SU-DHL-6 (cell line): ENCODE data around the gene CNPY4.
A peak's percentile ranks its signal among the peaks of the same experiment; 100 is the strongest.

Experiments used
- H2AFZ ChIP-seq: fragments of 200-600 bp; sonication (generic); 2 replicates; pipeline ENCODE4 v1.6.1; 2014; ENCODE audit warnings: low read depth, mild to moderate bottlenecking, moderate library complexity, mixed read lengths, antibody characterized with exemption, low read length; ENCODE audit not compliant: severe bottlenecking
- H3F3A ChIP-seq: fragments of 200-600 bp; shearing (Covaris generic); 2 replicates; pipeline ENCODE4 v1.6.0; 2016; ENCODE audit warnings: antibody characterized with exemption, mild to moderate bottlenecking; ENCODE audit not compliant: insufficient read depth
- H3K27ac ChIP-seq: fragments of 200-600 bp; sonication (generic); 2 replicates; pipeline ENCODE4 v1.5.1; 2016; ENCODE audit warnings: low read depth, mild to moderate bottlenecking, low read length, moderate library complexity, mixed read lengths
- H3K27me3 ChIP-seq: fragments of 200-600 bp; sonication (generic), shearing (Covaris generic); 2 replicates; pipeline ENCODE4 v1.6.0; 2014; ENCODE audit warnings: mild to moderate bottlenecking, low read length
- H3K36me3 ChIP-seq: fragments of 200-600 bp; sonication (generic); 2 replicates; pipeline ENCODE4 v1.6.1; 2014; ENCODE audit warnings: mild to moderate bottlenecking, low read length, mixed read lengths
- H3K4me2 ChIP-seq: fragments of 300-600, 200-600 bp; shearing (Covaris generic), sonication (generic); 2 replicates; pipeline ENCODE4 v1.6.0; 2014; ENCODE audit warnings: low read length, low read depth, mild to moderate bottlenecking; ENCODE audit not compliant: poor library complexity, severe bottlenecking
- H3K4me3 ChIP-seq: fragments of 200-600 bp; sonication (generic); 2 replicates; pipeline ENCODE4 v1.5.1; 2014; ENCODE audit warnings: antibody characterized with exemption, low read length, mild to moderate bottlenecking, mixed read lengths; ENCODE audit not compliant: insufficient read depth, poor library complexity, severe bottlenecking
- H3K79me2 ChIP-seq: fragments of 200-600 bp; sonication (generic); 2 replicates; pipeline ENCODE4 v1.6.1; 2014; ENCODE audit warnings: mild to moderate bottlenecking, low read length, moderate library complexity; ENCODE audit not compliant: insufficient read depth
- H3K9ac ChIP-seq: fragments of 200-600 bp; sonication (generic); 2 replicates; pipeline ENCODE4 v1.7.0; 2014; ENCODE audit warnings: mild to moderate bottlenecking, low read length
- H3K9me2 ChIP-seq: fragments of 200-600 bp; sonication (generic); replicated peaks from 2 replicates; pipeline ENCODE4 v1.6.1; 2014; ENCODE audit warnings: low read length; ENCODE audit not compliant: insufficient read depth
- H3K9me3 ChIP-seq: fragments of 200-600 bp; sonication (generic); 2 replicates; pipeline ENCODE4 v1.6.1; 2014; ENCODE audit warnings: low read length, mixed read lengths; ENCODE audit not compliant: insufficient read depth
- H4K20me1 ChIP-seq: fragments of 200-600 bp; sonication (generic); 2 replicates; pipeline ENCODE4 v1.6.1; 2014; ENCODE audit warnings: low read depth, mild to moderate bottlenecking, antibody characterized with exemption, low read length, moderate library complexity, mixed read lengths
- EZH2phosphoT487 ChIP-seq: fragments of 200-600 bp; sonication (generic), shearing (Covaris generic); conservative IDR thresholded peaks from 2 replicates; pipeline ENCODE4 v1.6.1; 2018; ENCODE audit warnings: mild to moderate bottlenecking, antibody characterized with exemption, low read length, moderate library complexity, mixed read lengths
- TF ChIP-seq, protein P1 (sequence below): fragments of 200-600 bp; sonication (generic); IDR thresholded peaks from one replicate; pipeline ENCODE4 v1.5.1; 2017; ENCODE audit warnings: antibody characterized with exemption, mild to moderate bottlenecking, low read length, moderate library complexity; ENCODE audit not compliant: insufficient read depth, poor library complexity, severe bottlenecking

CNPY4 gene

DNA sequence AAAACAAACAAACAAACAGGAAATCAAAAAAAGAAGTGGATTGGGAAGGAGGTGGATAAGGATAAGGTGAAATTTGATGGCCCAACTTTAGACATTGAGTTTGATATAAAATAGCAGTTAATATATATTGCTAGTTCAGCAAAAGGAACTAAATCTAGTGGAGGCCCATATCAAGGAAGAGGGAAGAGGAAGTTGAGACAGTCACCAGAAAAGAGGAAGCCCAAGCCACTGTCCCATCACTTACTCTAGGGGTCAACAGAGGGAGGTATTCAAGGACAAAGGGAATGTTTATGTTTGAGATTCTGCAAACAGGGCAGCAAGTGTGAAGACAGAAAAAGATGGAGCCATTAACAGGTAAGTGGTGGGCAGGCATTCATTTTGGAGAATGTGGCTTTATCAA, 33.0 kb downstream of the CNPY4 start:
- H3K36me3 ChIP-seq = no peaks in the 10 kb centered on the region
- H3K4me2 ChIP-seq = peak overlapping the region; percentile 25
- H2AFZ ChIP-seq = no peak overlapping the region
- peaks cover 50% of the 10 kb centered on the region for H3F3A ChIP-seq
- no peaks in the 10 kb centered on the region for H4K20me1 ChIP-seq
- TF ChIP-seq EZH2phosphoT487 = no peak
- TF ChIP-seq, protein P1, sequence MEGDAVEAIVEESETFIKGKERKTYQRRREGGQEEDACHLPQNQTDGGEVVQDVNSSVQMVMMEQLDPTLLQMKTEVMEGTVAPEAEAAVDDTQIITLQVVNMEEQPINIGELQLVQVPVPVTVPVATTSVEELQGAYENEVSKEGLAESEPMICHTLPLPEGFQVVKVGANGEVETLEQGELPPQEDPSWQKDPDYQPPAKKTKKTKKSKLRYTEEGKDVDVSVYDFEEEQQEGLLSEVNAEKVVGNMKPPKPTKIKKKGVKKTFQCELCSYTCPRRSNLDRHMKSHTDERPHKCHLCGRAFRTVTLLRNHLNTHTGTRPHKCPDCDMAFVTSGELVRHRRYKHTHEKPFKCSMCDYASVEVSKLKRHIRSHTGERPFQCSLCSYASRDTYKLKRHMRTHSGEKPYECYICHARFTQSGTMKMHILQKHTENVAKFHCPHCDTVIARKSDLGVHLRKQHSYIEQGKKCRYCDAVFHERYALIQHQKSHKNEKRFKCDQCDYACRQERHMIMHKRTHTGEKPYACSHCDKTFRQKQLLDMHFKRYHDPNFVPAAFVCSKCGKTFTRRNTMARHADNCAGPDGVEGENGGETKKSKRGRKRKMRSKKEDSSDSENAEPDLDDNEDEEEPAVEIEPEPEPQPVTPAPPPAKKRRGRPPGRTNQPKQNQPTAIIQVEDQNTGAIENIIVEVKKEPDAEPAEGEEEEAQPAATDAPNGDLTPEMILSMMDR = no peak
- no peak overlapping the region for H3K4me3 ChIP-seq
- H3K9me3 ChIP-seq = no peaks in the 10 kb centered on the region
- H3K79me2 ChIP-seq = peaks cover 23% of the 10 kb centered on the region
- H3K27me3 ChIP-seq = no peaks in the 10 kb centered on the region
- H3K9ac ChIP-seq = no peak overlapping the region
- H3K9me2 ChIP-seq = no peaks in the 10 kb centered on the region
- peak overlapping the region; percentile 32 for H3K27ac ChIP-seq

DNA sequence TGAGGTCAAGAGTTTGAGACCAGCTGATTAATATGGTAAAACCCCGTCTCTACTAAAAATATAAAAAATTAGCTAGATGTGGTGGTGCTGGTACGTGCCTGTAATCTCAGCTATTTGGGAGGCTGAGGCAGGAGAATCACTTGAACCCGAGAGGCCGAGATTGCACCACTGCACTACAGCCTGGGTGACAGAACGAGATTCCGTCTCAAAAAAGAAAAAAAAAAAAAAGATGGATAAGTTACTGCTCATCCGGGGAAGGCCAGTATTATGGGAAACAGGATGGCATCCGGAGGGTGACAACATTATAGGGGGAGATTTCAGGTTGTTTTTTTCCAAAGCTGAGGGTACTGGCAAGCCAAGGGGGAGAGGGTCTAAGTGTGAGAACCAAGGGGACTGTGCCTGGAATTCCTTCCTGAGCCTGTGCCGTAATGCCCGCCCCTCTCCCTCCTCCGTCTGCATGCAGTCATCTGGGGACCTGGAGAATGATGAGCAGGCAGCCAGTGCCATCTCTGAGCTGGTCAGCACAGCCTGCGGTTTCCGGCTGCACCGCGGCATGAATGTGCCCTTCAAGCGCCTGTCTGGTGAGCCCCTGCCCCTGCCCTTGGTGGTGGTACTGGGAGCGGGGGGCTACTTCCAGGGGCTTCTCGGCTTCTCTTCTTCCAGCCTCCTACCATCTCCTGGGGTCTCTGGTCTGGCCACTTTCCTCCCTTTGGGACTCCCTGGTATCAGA, 33.7 kb downstream of the CNPY4 start:
- no peaks in the 10 kb centered on the region for H4K20me1 ChIP-seq
- H3K9ac ChIP-seq = no peak overlapping the region
- no peaks in the 10 kb centered on the region for H3K36me3 ChIP-seq
- H3K27me3 ChIP-seq = no peaks in the 10 kb centered on the region
- TF ChIP-seq EZH2phosphoT487 = no peak
- TF ChIP-seq, protein P1 = no peak
- H3K9me3 ChIP-seq = no peaks in the 10 kb centered on the region
- H2AFZ ChIP-seq = no peak overlapping the region
- H3K9me2 ChIP-seq = no peaks in the 10 kb centered on the region
- H3K27ac ChIP-seq = peak overlapping the region; percentile 32
- H3K4me2 ChIP-seq = no peak overlapping the region
- peaks cover 53% of the 10 kb centered on the region for H3F3A ChIP-seq
- H3K79me2 ChIP-seq = peaks cover 30% of the 10 kb centered on the region
- H3K4me3 ChIP-seq = no peak overlapping the region

- H3K9ac ChIP-seq = no peak overlapping the region
- no peak overlapping the region for H3K4me3 ChIP-seq
- peaks cover 33% of the 10 kb centered on the region for H3K79me2 ChIP-seq
- H4K20me1 ChIP-seq = no peaks in the 10 kb centered on the region
- H2AFZ ChIP-seq = no peak overlapping the region
- H3K36me3 ChIP-seq = no peaks in the 10 kb centered on the region
- H3K27me3 ChIP-seq = no peaks in the 10 kb centered on the region
- TF ChIP-seq, protein P1 = no peak
- no peak for TF ChIP-seq EZH2phosphoT487
- H3K9me2 ChIP-seq = no peaks in the 10 kb centered on the region
- peaks cover 53% of the 10 kb centered on the region for H3F3A ChIP-seq
- H3K9me3 ChIP-seq = no peaks in the 10 kb centered on the region
- no peak overlapping the region for H3K4me2 ChIP-seq
- H3K27ac ChIP-seq = 0 out of 2 replicates have a peak overlapping the region, but pooled peaks have one; percentile 11
These were observed 34.5 kb downstream of the CNPY4 start for GRCh38 chr7:100153708-100154535.
